ENCODE results near the gene SOCS3. TPM values are rescaled to one million over a fixed set of nuclear protein-coding genes. Genes with fewer than 3 reads are reported as not detected.

Gene SOCS3
- total RNA-seq, 3 donors from 2014 or later, result 118 to 143 (median 136) TPM

- Mint-ChIP-seq H3K27me3 (ENCODE audit: low read depth) (no peaks in the 10 kb centered on the region), H3K36me3 (ENCODE audit: insufficient read depth) (peaks cover 56% of the 10 kb centered on the region), H3K9me3 (no peaks in the 10 kb centered on the region), H3K4me3 (no peak overlapping the region), H3K4me1 (ENCODE audit: low read depth) (peaks cover 12% of the 10 kb centered on the region)
- DNase-seq (no peak), ATAC-seq (no peak)
These were observed 36.8 kb upstream of the SOCS3 start for GRCh38 chr17:78396441-78397337.

GRCh38 chr17:78395155-78395554 is 35.3 kb upstream of the SOCS3 start:
- H3K4me3 Mint-ChIP-seq, result no peak overlapping the region
- peaks cover 52% of the 10 kb centered on the region for H3K36me3 Mint-ChIP-seq (ENCODE audit: insufficient read depth)
- DNase-seq (no peak), ATAC-seq (no peak)
- H3K27me3 Mint-ChIP-seq (ENCODE audit: low read depth), result no peaks in the 10 kb centered on the region
- no peaks in the 10 kb centered on the region for H3K9me3 Mint-ChIP-seq
- H3K4me1 Mint-ChIP-seq (ENCODE audit: low read depth), result peaks cover 25% of the 10 kb centered on the region

- DNase-seq (no peak), ATAC-seq (no peak)
- Mint-ChIP-seq H3K4me3 (no peak overlapping the region), H3K4me1 (ENCODE audit: low read depth) (peaks cover 29% of the 10 kb centered on the region), H3K9me3 (no peaks in the 10 kb centered on the region), H3K36me3 (ENCODE audit: insufficient read depth) (peaks cover 46% of the 10 kb centered on the region), H3K27me3 (ENCODE audit: low read depth) (no peaks in the 10 kb centered on the region)
These were observed 34.3 kb upstream of the SOCS3 start for GRCh38 chr17:78394209-78394608.

GRCh38 chr17:78393575-78393974 is 33.7 kb upstream of the SOCS3 start:
- Mint-ChIP-seq H3K4me3 (no peak overlapping the region), H3K4me1 (ENCODE audit: low read depth) (peaks cover 35% of the 10 kb centered on the region), H3K27me3 (ENCODE audit: low read depth) (no peaks in the 10 kb centered on the region), H3K9me3 (no peaks in the 10 kb centered on the region), H3K36me3 (ENCODE audit: insufficient read depth) (peaks cover 40% of the 10 kb centered on the region)
- no peak for ATAC-seq
- DNase-seq, result no peak

GRCh38 chr17:78392295-78392694 is 32.4 kb upstream of the SOCS3 start:
- DNase-seq (no peak), ATAC-seq (no peak)
- H3K36me3 Mint-ChIP-seq (ENCODE audit: insufficient read depth), result peaks cover 32% of the 10 kb centered on the region
- no peak overlapping the region for H3K4me3 Mint-ChIP-seq
- H3K27me3 Mint-ChIP-seq (ENCODE audit: low read depth), result no peaks in the 10 kb centered on the region
- peaks cover 47% of the 10 kb centered on the region for H3K4me1 Mint-ChIP-seq (ENCODE audit: low read depth)
- H3K9me3 Mint-ChIP-seq, result no peaks in the 10 kb centered on the region

- Mint-ChIP-seq H3K27me3 (ENCODE audit: low read depth) (no peaks in the 10 kb centered on the region), H3K4me1 (ENCODE audit: low read depth) (peaks cover 51% of the 10 kb centered on the region), H3K4me3 (no peak overlapping the region), H3K9me3 (no peaks in the 10 kb centered on the region), H3K36me3 (ENCODE audit: insufficient read depth) (peaks cover 29% of the 10 kb centered on the region)
- no peak for ATAC-seq
- no peak for DNase-seq
These were observed 32.0 kb upstream of the SOCS3 start for GRCh38 chr17:78391843-78392242.

GRCh38 chr17:78391051-78391431 is 31.2 kb upstream of the SOCS3 start:
- peaks cover 59% of the 10 kb centered on the region for H3K4me1 Mint-ChIP-seq (ENCODE audit: low read depth)
- no peak for ATAC-seq
- H3K4me3 Mint-ChIP-seq, result no peak overlapping the region
- no peak for DNase-seq
- no peaks in the 10 kb centered on the region for H3K27me3 Mint-ChIP-seq (ENCODE audit: low read depth)
- H3K36me3 Mint-ChIP-seq (ENCODE audit: insufficient read depth), result peaks cover 29% of the 10 kb centered on the region
- H3K9me3 Mint-ChIP-seq, result no peaks in the 10 kb centered on the region

- H3K27me3 Mint-ChIP-seq (ENCODE audit: low read depth), result no peaks in the 10 kb centered on the region
- no peak overlapping the region for H3K4me3 Mint-ChIP-seq
- DNase-seq (no peak), ATAC-seq (no peak)
- peaks cover 65% of the 10 kb centered on the region for H3K4me1 Mint-ChIP-seq (ENCODE audit: low read depth)
- H3K9me3 Mint-ChIP-seq, result no peaks in the 10 kb centered on the region
- peaks cover 25% of the 10 kb centered on the region for H3K36me3 Mint-ChIP-seq (ENCODE audit: insufficient read depth)
These were observed 30.6 kb upstream of the SOCS3 start for GRCh38 chr17:78390241-78391050.

GRCh38 chr17:78387977-78388941 is 28.4 kb upstream of the SOCS3 start:
- no peak for DNase-seq
- Mint-ChIP-seq H3K4me3 (peak overlapping the region; percentile 55), H3K36me3 (ENCODE audit: insufficient read depth) (peaks cover 15% of the 10 kb centered on the region), H3K27me3 (ENCODE audit: low read depth) (no peaks in the 10 kb centered on the region), H3K4me1 (ENCODE audit: low read depth) (peaks cover 83% of the 10 kb centered on the region), H3K9me3 (no peaks in the 10 kb centered on the region)
- no peak for ATAC-seq

GRCh38 chr17:78384479-78385175 is 24.8 kb upstream of the SOCS3 start:
- DNase-seq (no peak), ATAC-seq (no peak)
- no peaks in the 10 kb centered on the region for H3K27me3 Mint-ChIP-seq (ENCODE audit: low read depth)
- peaks cover 22% of the 10 kb centered on the region for H3K36me3 Mint-ChIP-seq (ENCODE audit: insufficient read depth)
- H3K9me3 Mint-ChIP-seq, result no peaks in the 10 kb centered on the region
- peak overlapping the region; percentile 72 for H3K4me3 Mint-ChIP-seq
- H3K4me1 Mint-ChIP-seq (ENCODE audit: low read depth), result peaks cover 90% of the 10 kb centered on the region

GRCh38 chr17:78383725-78384471 is 24.0 kb upstream of the SOCS3 start:
- H3K9me3 Mint-ChIP-seq, result no peaks in the 10 kb centered on the region
- peak; percentile 42 for DNase-seq
- no peaks in the 10 kb centered on the region for H3K27me3 Mint-ChIP-seq (ENCODE audit: low read depth)
- H3K36me3 Mint-ChIP-seq (ENCODE audit: insufficient read depth), result peaks cover 27% of the 10 kb centered on the region
- peak; percentile 61 to 64 for ATAC-seq
- H3K4me3 Mint-ChIP-seq, result peak overlapping the region; percentile 72
- peaks cover 90% of the 10 kb centered on the region for H3K4me1 Mint-ChIP-seq (ENCODE audit: low read depth)

- Mint-ChIP-seq H3K36me3 (ENCODE audit: insufficient read depth) (peaks cover 25% of the 10 kb centered on the region), H3K4me1 (ENCODE audit: low read depth) (peaks cover 74% of the 10 kb centered on the region), H3K4me3 (peak overlapping the region; percentile 98), H3K9me3 (no peaks in the 10 kb centered on the region), H3K27me3 (ENCODE audit: low read depth) (no peaks in the 10 kb centered on the region)
- DNase-seq (peak; percentile 49), ATAC-seq (peak; percentile 41 to 47)
These were observed 21.8 kb upstream of the SOCS3 start for GRCh38 chr17:78381601-78382232.

All from activated T-cell treated with anti-CD3 and anti-CD28 coated beads, Interleukin-2, amount 50 U/mL, for 4 hours (primary cell).